ENCODE measurements around the gene P4HB.

P4HB gene

GRCh38 chr17:81859906-81860755, at the start of gene P4HB:
P4HB (minus strand) TSS chr17:81860535; CDS start chr17:81860471, 64 bp downstream.
- no peak for TF ChIP-seq CTCF (IDR thresholded peaks at IDR 0.05)
- H3K4me3 ChIP-seq: peak within 1 kb of the TSS; percentile 85
- no peak for DNase-seq (ENCODE audit: low spot score)
- peak within 1 kb of the TSS; percentile 93 to 96 for H3K27ac ChIP-seq

- no peak for TF ChIP-seq CTCF (IDR thresholded peaks at IDR 0.05)
- H3K27ac ChIP-seq: no peak overlapping the region
- DNase-seq (ENCODE audit: low spot score): no peak
- H3K4me3 ChIP-seq: no peak overlapping the region
These were observed 48.9 kb upstream of the P4HB start for GRCh38 chr17:81909231-81909630.

- no peak overlapping the region for H3K27ac ChIP-seq
- no peak for DNase-seq (ENCODE audit: low spot score)
- H3K4me3 ChIP-seq: no peak overlapping the region
- TF ChIP-seq CTCF (IDR thresholded peaks at IDR 0.05): no peak
These were observed 48.5 kb upstream of the P4HB start for GRCh38 chr17:81908793-81909192.

- DNase-seq (ENCODE audit: low spot score): no peak
- TF ChIP-seq CTCF (IDR thresholded peaks at IDR 0.05): no peak
- no peak overlapping the region for H3K4me3 ChIP-seq
- H3K27ac ChIP-seq: no peak overlapping the region
These were observed 47.1 kb upstream of the P4HB start for GRCh38 chr17:81907219-81908145.

GRCh38 chr17:81906476-81907218, 46.3 kb upstream of the P4HB start:
- no peak for TF ChIP-seq CTCF (IDR thresholded peaks at IDR 0.05)
- H3K4me3 ChIP-seq: no peak overlapping the region
- no peak for DNase-seq (ENCODE audit: low spot score)
- H3K27ac ChIP-seq: no peak overlapping the region

- no peak for DNase-seq (ENCODE audit: low spot score)
- Histone ChIP-seq H3K27ac (no peak overlapping the region), H3K4me3 (no peak overlapping the region)
- no peak for TF ChIP-seq CTCF (IDR thresholded peaks at IDR 0.05)
These were observed 45.7 kb upstream of the P4HB start for GRCh38 chr17:81905993-81906392.
